WTC11 (cell line): Measurements from ENCODE around the gene PTPN11. TPM values are rescaled to one million over a fixed set of nuclear protein-coding genes. Genes with fewer than 3 reads are reported as not detected.
"Not testable (repeated sequence)": the region's sequence is repeated elsewhere in the genome, so short reads cannot be mapped to it uniquely, and the experiment has no call there.

Experiments used
- ATAC-seq: fragments of 200-7000 bp; cut with Tn5 transposase; 2 replicates; pipeline ENCODE4 v1.10.0; 2021; ENCODE audit warnings: mild to moderate bottlenecking, moderate library complexity
- CTCF ChIA-PET: fragments of 300-600 bp; sonication (Branson Sonifier 250); formaldehyde crosslinking; loops from one replicate; lab custom pipeline; 2021; ENCODE audit warnings: antibody characterized with exemption; lab: Charles Lee
- POLR2A ChIA-PET: fragments of 350-600 bp; sonication (Branson Sonifier 250); formaldehyde crosslinking; loops from one replicate; lab custom pipeline; 2021; ENCODE audit warnings: antibody characterized with exemption; lab: Charles Lee
- DNase-seq: peaks from one replicate; pipeline ENCODE4 v3.0.0; 2021; ENCODE audit warnings: low spot score
- H3K27ac Mint-ChIP-seq: 2 replicates; pipeline ENCODE4 v1.8.0; 2021; ENCODE audit warnings: mixed read lengths
- H3K27me3 Mint-ChIP-seq: 2 replicates; pipeline ENCODE4 v1.8.0; 2021; ENCODE audit warnings: low read depth, mild to moderate bottlenecking, moderate library complexity, mixed read lengths
- H3K36me3 Mint-ChIP-seq: 2 replicates; pipeline ENCODE4 v1.8.0; 2021; ENCODE audit warnings: mixed read lengths
- H3K4me1 Mint-ChIP-seq: 2 replicates; pipeline ENCODE4 v1.8.0; 2022; ENCODE audit warnings: mixed read lengths
- H3K4me3 Mint-ChIP-seq: 2 replicates; pipeline ENCODE4 v1.8.0; 2021; ENCODE audit warnings: mild to moderate bottlenecking, moderate library complexity, mixed read lengths
- H3K9me3 Mint-ChIP-seq: 2 replicates; pipeline ENCODE4 v1.8.0; 2021; ENCODE audit warnings: mixed read lengths
- ARID4B ChIP-seq: sonication (generic); formaldehyde crosslinking; IDR thresholded peaks from 2 replicates; pipeline ENCODE4 v1.8.0; 2023; ENCODE audit warnings: missing genetic modification reagents, mild to moderate bottlenecking, borderline replicate concordance
- CREB1 ChIP-seq: sonication (generic); formaldehyde crosslinking; IDR thresholded peaks from 2 replicates; pipeline ENCODE4 v1.8.0; 2023; ENCODE audit warnings: mild to moderate bottlenecking, missing genetic modification reagents
- ETV6 ChIP-seq: sonication (generic); formaldehyde crosslinking; IDR thresholded peaks from 2 replicates; pipeline ENCODE4 v1.8.1; 2022; ENCODE audit warnings: mild to moderate bottlenecking, missing genetic modification reagents
- FOXJ3 ChIP-seq: sonication (generic); formaldehyde crosslinking; IDR thresholded peaks from 2 replicates; pipeline ENCODE4 v1.9.0; 2021; ENCODE audit warnings: missing genetic modification reagents, mild to moderate bottlenecking, borderline replicate concordance
- FOXP1 ChIP-seq: sonication (generic); formaldehyde crosslinking; IDR thresholded peaks from 2 replicates; pipeline ENCODE4 v1.8.0; 2022; ENCODE audit warnings: missing genetic modification reagents, mild to moderate bottlenecking, moderate library complexity, borderline replicate concordance
- IRF1 ChIP-seq: sonication (generic); formaldehyde crosslinking; IDR thresholded peaks from 2 replicates; pipeline ENCODE4 v1.8.0; 2023; ENCODE audit warnings: missing genetic modification reagents
- IRF2 ChIP-seq: sonication (generic); formaldehyde crosslinking; IDR thresholded peaks from 2 replicates; pipeline ENCODE4 v1.8.0; 2022; ENCODE audit warnings: low read depth, missing genetic modification reagents, borderline replicate concordance
- KAT7 ChIP-seq: sonication (generic); formaldehyde crosslinking; IDR thresholded peaks from 2 replicates; pipeline ENCODE4 v1.8.1; 2023; ENCODE audit warnings: missing genetic modification reagents, mild to moderate bottlenecking, borderline replicate concordance
- NR1H2 ChIP-seq: sonication (generic); formaldehyde crosslinking; IDR thresholded peaks from 2 replicates; pipeline ENCODE4 v1.9.0; 2021; ENCODE audit warnings: mild to moderate bottlenecking, moderate library complexity, missing genetic modification reagents
- NR3C1 ChIP-seq: sonication (generic); formaldehyde crosslinking; conservative IDR thresholded peaks from 2 replicates; pipeline ENCODE4 v1.8.1; 2023; ENCODE audit warnings: low read depth, mild to moderate bottlenecking, missing genetic modification reagents
- ZNF219 ChIP-seq: sonication (generic); formaldehyde crosslinking; IDR thresholded peaks from 2 replicates; pipeline ENCODE4 v1.8.0; 2023; ENCODE audit warnings: missing genetic modification reagents, mild to moderate bottlenecking, borderline replicate concordance
- ZNF232 ChIP-seq: sonication (generic); formaldehyde crosslinking; IDR thresholded peaks from 2 replicates; pipeline ENCODE4 v1.8.0; 2022; ENCODE audit warnings: mild to moderate bottlenecking, missing genetic modification reagents
- total RNA-seq: library from RNA; stranded (reverse); gene quantifications from 3 replicates; pipeline ENCODE4 v1.2.3, GENCODE V29; 2021
- TF ChIP-seq, protein P1 (sequence below): sonication (generic); formaldehyde crosslinking; IDR thresholded peaks from 2 replicates; pipeline ENCODE4 v1.8.1; 2022; ENCODE audit warnings: mild to moderate bottlenecking, moderate library complexity, missing genetic modification reagents
- TF ChIP-seq, protein P2 (sequence below): fragments of 250-450 bp; sonication (Bioruptor Pico); IDR thresholded peaks from 2 replicates; pipeline ENCODE4 v1.8.0; 2021; ENCODE audit warnings: mild to moderate bottlenecking

Gene PTPN11
- total RNA-seq, 1 experiment from 2014 or later = 112 TPM

- Mint-ChIP-seq H3K27ac (no peak overlapping the region), H3K9me3 (peaks cover 5% of the 10 kb centered on the region), H3K27me3 (0 out of 2 replicates have a peak, but pooled peaks cover 3% of the 10 kb centered on the region), H3K4me3 (no peak overlapping the region), H3K4me1 (peaks cover 1% of the 10 kb centered on the region; the same call in 1 of the 2 replicates), H3K36me3 (no peaks in the 10 kb centered on the region)
- POLR2A ChIA-PET = no interaction called here
- ATAC-seq (no peak), DNase-seq (no peak)
- TF ChIP-seq ZNF232 (no peak), ARID4B (CRISPR knock-in tag) (no peak), ZNF219 (CRISPR knock-in tag) (no peak), CREB1 (CRISPR knock-in tag) (no peak), IRF1 (CRISPR knock-in tag) (no peak), FOXP1 (no peak), IRF2 (CRISPR knock-in tag) (no peak), ETV6 (no peak), NR1H2 (no peak), FOXJ3 (CRISPR knock-in tag) (no peak), NR3C1 (CRISPR knock-in tag) (no peak)
- TF ChIP-seq, protein P1, sequence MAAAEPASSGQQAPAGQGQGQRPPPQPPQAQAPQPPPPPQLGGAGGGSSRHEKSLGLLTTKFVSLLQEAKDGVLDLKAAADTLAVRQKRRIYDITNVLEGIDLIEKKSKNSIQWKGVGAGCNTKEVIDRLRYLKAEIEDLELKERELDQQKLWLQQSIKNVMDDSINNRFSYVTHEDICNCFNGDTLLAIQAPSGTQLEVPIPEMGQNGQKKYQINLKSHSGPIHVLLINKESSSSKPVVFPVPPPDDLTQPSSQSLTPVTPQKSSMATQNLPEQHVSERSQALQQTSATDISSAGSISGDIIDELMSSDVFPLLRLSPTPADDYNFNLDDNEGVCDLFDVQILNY (CRISPR knock-in tag) = no peak
- TF ChIP-seq, protein P2, sequence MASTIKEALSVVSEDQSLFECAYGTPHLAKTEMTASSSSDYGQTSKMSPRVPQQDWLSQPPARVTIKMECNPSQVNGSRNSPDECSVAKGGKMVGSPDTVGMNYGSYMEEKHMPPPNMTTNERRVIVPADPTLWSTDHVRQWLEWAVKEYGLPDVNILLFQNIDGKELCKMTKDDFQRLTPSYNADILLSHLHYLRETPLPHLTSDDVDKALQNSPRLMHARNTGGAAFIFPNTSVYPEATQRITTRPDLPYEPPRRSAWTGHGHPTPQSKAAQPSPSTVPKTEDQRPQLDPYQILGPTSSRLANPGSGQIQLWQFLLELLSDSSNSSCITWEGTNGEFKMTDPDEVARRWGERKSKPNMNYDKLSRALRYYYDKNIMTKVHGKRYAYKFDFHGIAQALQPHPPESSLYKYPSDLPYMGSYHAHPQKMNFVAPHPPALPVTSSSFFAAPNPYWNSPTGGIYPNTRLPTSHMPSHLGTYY (CRISPR knock-in tag) = no peak
- CTCF ChIA-PET = interaction anchor here (1.1 kb wide), 1 partner anchor 110 kb away, joined by 4 read pairs; no protein-coding TSS in a partner anchor
Observed at GRCh38 chr12:112518365-112518735, 99.6 kb downstream of the PTPN11 start.

- POLR2A ChIA-PET, H3K4me3 Mint-ChIP-seq, H3K27me3 Mint-ChIP-seq, DNase-seq, H3K9me3 Mint-ChIP-seq, H3K4me1 Mint-ChIP-seq, ATAC-seq, H3K36me3 Mint-ChIP-seq, H3K27ac Mint-ChIP-seq: not testable (repeated sequence)
- CTCF ChIA-PET = interaction anchor here (1.2 kb wide), 1 partner anchor 47 kb away, joined by 3 read pairs; no protein-coding TSS in a partner anchor
Observed at GRCh38 chr12:112519841-112520340, 101.1 kb downstream of the PTPN11 start.

DNA sequence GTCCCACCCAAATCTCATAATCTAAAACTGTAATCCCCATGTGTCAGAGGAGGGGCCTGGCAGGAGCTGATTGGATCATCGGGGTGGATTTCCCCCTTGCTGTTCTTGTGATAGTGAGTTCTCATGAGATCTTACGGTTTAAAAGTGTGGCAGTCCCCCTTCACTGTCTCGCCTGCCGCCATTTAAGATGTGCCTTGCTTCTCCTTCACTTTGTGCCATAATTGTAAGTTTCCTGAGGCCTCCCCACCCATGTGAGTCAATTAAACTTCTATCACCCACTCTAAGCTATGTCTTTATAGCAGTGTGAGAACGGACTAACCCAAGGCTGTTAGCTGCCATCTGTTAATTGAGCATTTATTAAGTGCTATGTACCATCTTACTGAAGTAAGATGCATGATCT lies 105.1 kb downstream of the PTPN11 start:
- no peak overlapping the region for H3K4me3 Mint-ChIP-seq
- H3K27me3 Mint-ChIP-seq = peaks cover 3% of the 10 kb centered on the region; the same call in 1 of the 2 replicates
- ATAC-seq = no peak
- POLR2A ChIA-PET = interaction anchor here (0.6 kb wide), 1 partner anchor 138 kb away, joined by 3 read pairs; no protein-coding TSS in a partner anchor
- TF ChIP-seq KAT7 (CRISPR knock-in tag) = no peak
- DNase-seq = no peak
- H3K9me3 Mint-ChIP-seq = peaks cover 12% of the 10 kb centered on the region
- no peaks in the 10 kb centered on the region for H3K4me1 Mint-ChIP-seq
- no peak overlapping the region for H3K27ac Mint-ChIP-seq
- no peaks in the 10 kb centered on the region for H3K36me3 Mint-ChIP-seq
- CTCF ChIA-PET = interaction anchor here (1.4 kb wide), 1 partner anchor 51 kb away, joined by 4 read pairs; no protein-coding TSS in a partner anchor
